ENCODE results near the gene NAA30.
"Not testable (repeated sequence)": the region's sequence is repeated elsewhere in the genome, so short reads cannot be mapped to it uniquely, and the experiment has no call there.

Gene NAA30

GRCh38 chr14:57390037-57390805, at the start of gene NAA30:
Gene NAA30, plus strand, starts transcription at chr14:57390586. Its CDS starts 372 bp downstream, at chr14:57390958.
- peak; percentile 96 for DNase-seq

GRCh38 chr14:57343545-57344297, 46.7 kb upstream of the NAA30 start:
- not testable (repeated sequence) for DNase-seq

GRCh38 chr14:57345106-57345505, 45.3 kb upstream of the NAA30 start:
- no peak for DNase-seq

- no peak for DNase-seq
These were observed 43.6 kb upstream of the NAA30 start for GRCh38 chr14:57346741-57347140.

- no peak for DNase-seq
These were observed 37.8 kb upstream of the NAA30 start for GRCh38 chr14:57352396-57353170.

GRCh38 chr14:57355081-57355800, 35.1 kb upstream of the NAA30 start:
- no peak for DNase-seq

- DNase-seq, result no peak
These were observed 28.0 kb upstream of the NAA30 start for GRCh38 chr14:57362361-57362760.

- DNase-seq, result no peak
These were observed 25.5 kb upstream of the NAA30 start for GRCh38 chr14:57364659-57365450.

- DNase-seq, result not testable (repeated sequence)
These were observed 20.2 kb upstream of the NAA30 start for GRCh38 chr14:57370187-57370586.

- no peak for DNase-seq
These were observed 19.4 kb upstream of the NAA30 start for GRCh38 chr14:57371013-57371412.

GRCh38 chr14:57375156-57375555, 15.2 kb upstream of the NAA30 start:
- DNase-seq, result no peak

- no peak for DNase-seq
These were observed 11.7 kb upstream of the NAA30 start for GRCh38 chr14:57378661-57379060.

- DNase-seq, result no peak
These were observed 9.5 kb upstream of the NAA30 start for GRCh38 chr14:57380935-57381334.

GRCh38 chr14:57382283-57382682, 8.1 kb upstream of the NAA30 start:
- DNase-seq, result no peak

- DNase-seq, result no peak
These were observed 7.2 kb upstream of the NAA30 start for GRCh38 chr14:57383125-57383745.

- no peak for DNase-seq
These were observed 2.3 kb upstream of the NAA30 start for GRCh38 chr14:57388067-57388466.

GRCh38 chr14:57389646-57390036, 745 bp upstream of the NAA30 start:
- DNase-seq, result no peak

GRCh38 chr14:57390806-57391516, 575 bp downstream of the NAA30 start:
- DNase-seq, result no peak

- DNase-seq, result no peak
These were observed 1.3 kb downstream of the NAA30 start for GRCh38 chr14:57391517-57392195.

- DNase-seq, result no peak
These were observed 2.4 kb downstream of the NAA30 start for GRCh38 chr14:57392830-57393229.
